ENCODE results near the gene IQGAP2.

- no peak for TF ChIP-seq CTCF (conservative IDR thresholded peaks at IDR 0.05)
- TF ChIP-seq EZH2 (IDR thresholded peaks at IDR 0.05; ENCODE audit: low read depth): no peak
Measured at GRCh38 chr5:76397200-76397599, 5.9 kb upstream of the IQGAP2 start.
